ENCODE measurements around the gene SH2B2.

- TF ChIP-seq, protein P1, sequence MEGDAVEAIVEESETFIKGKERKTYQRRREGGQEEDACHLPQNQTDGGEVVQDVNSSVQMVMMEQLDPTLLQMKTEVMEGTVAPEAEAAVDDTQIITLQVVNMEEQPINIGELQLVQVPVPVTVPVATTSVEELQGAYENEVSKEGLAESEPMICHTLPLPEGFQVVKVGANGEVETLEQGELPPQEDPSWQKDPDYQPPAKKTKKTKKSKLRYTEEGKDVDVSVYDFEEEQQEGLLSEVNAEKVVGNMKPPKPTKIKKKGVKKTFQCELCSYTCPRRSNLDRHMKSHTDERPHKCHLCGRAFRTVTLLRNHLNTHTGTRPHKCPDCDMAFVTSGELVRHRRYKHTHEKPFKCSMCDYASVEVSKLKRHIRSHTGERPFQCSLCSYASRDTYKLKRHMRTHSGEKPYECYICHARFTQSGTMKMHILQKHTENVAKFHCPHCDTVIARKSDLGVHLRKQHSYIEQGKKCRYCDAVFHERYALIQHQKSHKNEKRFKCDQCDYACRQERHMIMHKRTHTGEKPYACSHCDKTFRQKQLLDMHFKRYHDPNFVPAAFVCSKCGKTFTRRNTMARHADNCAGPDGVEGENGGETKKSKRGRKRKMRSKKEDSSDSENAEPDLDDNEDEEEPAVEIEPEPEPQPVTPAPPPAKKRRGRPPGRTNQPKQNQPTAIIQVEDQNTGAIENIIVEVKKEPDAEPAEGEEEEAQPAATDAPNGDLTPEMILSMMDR (conservative IDR thresholded peaks at IDR 0.05), result no peak
- TF ChIP-seq ZFX (IDR thresholded peaks at IDR 0.05), result no peak
Observed at GRCh38 chr7:102239206-102239820, 47.4 kb upstream of the SH2B2 start.

All from C4-2B (cell line).